ENCODE data around the gene MEPCE.

MEPCE gene

DNA sequence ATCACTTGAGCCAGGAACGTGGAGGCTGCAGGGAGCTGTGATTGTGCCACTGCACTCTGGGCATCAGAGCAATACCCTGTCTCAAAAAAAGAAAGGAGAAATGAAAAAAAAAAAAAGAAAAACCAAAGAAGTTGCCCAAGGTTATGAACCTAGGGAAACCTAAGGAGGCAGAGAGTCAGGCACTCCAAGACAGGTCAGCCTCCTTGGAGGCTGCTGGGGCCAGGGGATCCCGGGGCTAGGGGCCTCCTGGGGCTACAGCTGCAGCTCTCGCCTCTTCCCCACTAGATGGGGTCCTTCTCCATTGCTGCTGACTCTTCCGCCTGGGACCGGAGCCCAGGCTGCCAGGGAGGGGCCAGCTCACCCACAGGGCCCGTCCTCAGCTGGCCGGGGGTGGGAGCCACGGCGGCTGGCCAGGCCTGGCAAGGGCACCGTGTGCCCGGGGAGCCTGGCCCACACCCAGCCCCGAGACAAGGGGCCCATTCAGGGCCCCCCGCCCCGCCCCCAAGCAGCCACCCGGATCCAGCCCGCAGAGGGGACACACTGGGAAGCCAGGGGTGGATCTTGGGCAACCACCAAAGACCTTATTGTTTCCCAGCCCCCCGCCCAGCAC, 36.2 kb downstream of the MEPCE start:
- TF ChIP-seq, protein P1, sequence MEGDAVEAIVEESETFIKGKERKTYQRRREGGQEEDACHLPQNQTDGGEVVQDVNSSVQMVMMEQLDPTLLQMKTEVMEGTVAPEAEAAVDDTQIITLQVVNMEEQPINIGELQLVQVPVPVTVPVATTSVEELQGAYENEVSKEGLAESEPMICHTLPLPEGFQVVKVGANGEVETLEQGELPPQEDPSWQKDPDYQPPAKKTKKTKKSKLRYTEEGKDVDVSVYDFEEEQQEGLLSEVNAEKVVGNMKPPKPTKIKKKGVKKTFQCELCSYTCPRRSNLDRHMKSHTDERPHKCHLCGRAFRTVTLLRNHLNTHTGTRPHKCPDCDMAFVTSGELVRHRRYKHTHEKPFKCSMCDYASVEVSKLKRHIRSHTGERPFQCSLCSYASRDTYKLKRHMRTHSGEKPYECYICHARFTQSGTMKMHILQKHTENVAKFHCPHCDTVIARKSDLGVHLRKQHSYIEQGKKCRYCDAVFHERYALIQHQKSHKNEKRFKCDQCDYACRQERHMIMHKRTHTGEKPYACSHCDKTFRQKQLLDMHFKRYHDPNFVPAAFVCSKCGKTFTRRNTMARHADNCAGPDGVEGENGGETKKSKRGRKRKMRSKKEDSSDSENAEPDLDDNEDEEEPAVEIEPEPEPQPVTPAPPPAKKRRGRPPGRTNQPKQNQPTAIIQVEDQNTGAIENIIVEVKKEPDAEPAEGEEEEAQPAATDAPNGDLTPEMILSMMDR (IDR thresholded peaks at IDR 0.05) = peak; percentile 42
- Mint-ChIP-seq H3K4me1 (peaks cover 15% of the 10 kb centered on the region), H3K27ac (no peak overlapping the region), H3K27me3 (ENCODE audit: low read depth, poor library complexity) (no peaks in the 10 kb centered on the region), H3K9me3 (no peaks in the 10 kb centered on the region), H3K36me3 (ENCODE audit: low read depth) (peaks cover 4% of the 10 kb centered on the region), H3K4me3 (no peak overlapping the region)
- DNase-seq = peak; percentile 51

GRCh38 chr7:100466653-100467605, 37.3 kb downstream of the MEPCE start:
- Mint-ChIP-seq H3K4me1 (peaks cover 15% of the 10 kb centered on the region), H3K9me3 (no peaks in the 10 kb centered on the region), H3K36me3 (ENCODE audit: low read depth) (peaks cover 5% of the 10 kb centered on the region), H3K27me3 (ENCODE audit: low read depth, poor library complexity) (no peaks in the 10 kb centered on the region), H3K4me3 (no peak overlapping the region), H3K27ac (peak overlapping the region; percentile 45)
- no peak for DNase-seq
- TF ChIP-seq, protein P1 (IDR thresholded peaks at IDR 0.05) = no peak

- Mint-ChIP-seq H3K27ac (peak overlapping the region; percentile 36), H3K4me3 (no peak overlapping the region), H3K9me3 (no peaks in the 10 kb centered on the region), H3K27me3 (ENCODE audit: low read depth, poor library complexity) (no peaks in the 10 kb centered on the region), H3K4me1 (peaks cover 18% of the 10 kb centered on the region), H3K36me3 (ENCODE audit: low read depth) (peaks cover 4% of the 10 kb centered on the region)
- TF ChIP-seq, protein P1 (IDR thresholded peaks at IDR 0.05) = no peak
- no peak for DNase-seq
These were observed 38.2 kb downstream of the MEPCE start for GRCh38 chr7:100467638-100468373.

GRCh38 chr7:100469227-100470044, 39.8 kb downstream of the MEPCE start:
- TF ChIP-seq, protein P1 (IDR thresholded peaks at IDR 0.05) = peak; percentile 87
- Mint-ChIP-seq H3K9me3 (no peaks in the 10 kb centered on the region), H3K36me3 (ENCODE audit: low read depth) (peaks cover 8% of the 10 kb centered on the region), H3K4me1 (peaks cover 23% of the 10 kb centered on the region), H3K27me3 (ENCODE audit: low read depth, poor library complexity) (no peaks in the 10 kb centered on the region), H3K4me3 (no peak overlapping the region), H3K27ac (no peak overlapping the region)
- DNase-seq = peak; percentile 96

- Mint-ChIP-seq H3K27ac (no peak overlapping the region), H3K4me3 (no peak overlapping the region)
These were observed 41.4 kb downstream of the MEPCE start for GRCh38 chr7:100471021-100471420.

More at GRCh38 chr7:100471021-100471420, 41.4 kb downstream of the MEPCE start:
- peaks cover 8% of the 10 kb centered on the region for H3K36me3 Mint-ChIP-seq (ENCODE audit: low read depth)
- DNase-seq = no peak
- peaks cover 29% of the 10 kb centered on the region for H3K4me1 Mint-ChIP-seq
- TF ChIP-seq, protein P1 (IDR thresholded peaks at IDR 0.05) = no peak
- H3K9me3 Mint-ChIP-seq = no peaks in the 10 kb centered on the region
- H3K27me3 Mint-ChIP-seq (ENCODE audit: low read depth, poor library complexity) = no peaks in the 10 kb centered on the region

Data from nephron progenitor cell (in vitro differentiated cells).